Progenitor cell of endocrine pancreas (in vitro differentiated cells): ENCODE measurements around the gene SYTL3. TPM values are rescaled to one million over a fixed set of nuclear protein-coding genes. Genes with fewer than 3 reads are reported as not detected.
"Not testable (repeated sequence)": the region's sequence is repeated elsewhere in the genome, so short reads cannot be mapped to it uniquely, and the experiment has no call there.

ENCODE experiments used
- DNase-seq: peaks from one replicate; pipeline ENCODE4 v3.0.0; 2021; ENCODE audit warnings: low spot score; ENCODE audit not compliant: unreplicated experiment
- H3K27ac Mint-ChIP-seq: 2 replicates; pipeline ENCODE4 v1.8.0; 2021; ENCODE audit warnings: mild to moderate bottlenecking, moderate library complexity, mixed read lengths
- H3K27me3 Mint-ChIP-seq: 2 replicates; pipeline ENCODE4 v1.8.0; 2021; ENCODE audit warnings: mixed read lengths
- H3K36me3 Mint-ChIP-seq: 2 replicates; pipeline ENCODE4 v1.8.0; 2022; ENCODE audit warnings: mixed read lengths; ENCODE audit not compliant: insufficient read depth
- H3K4me1 Mint-ChIP-seq: 2 replicates; pipeline ENCODE4 v1.8.0; 2021; ENCODE audit warnings: low read depth, mixed read lengths
- H3K4me3 Mint-ChIP-seq: 2 replicates; pipeline ENCODE4 v1.8.0; 2021; ENCODE audit warnings: low read depth, mild to moderate bottlenecking, moderate library complexity, mixed read lengths
- H3K9me3 Mint-ChIP-seq: 2 replicates; pipeline ENCODE4 v1.8.0; 2021; ENCODE audit warnings: low read depth, mixed read lengths
- total RNA-seq: library from RNA; stranded (reverse); gene quantifications from 2 replicates; pipeline ENCODE4 v1.2.1, GENCODE V29; 2021
- TF ChIP-seq, protein P1 (sequence below): fragments of 200-600 bp; sonication (generic); IDR thresholded peaks from one replicate; pipeline ENCODE4 v1.5.0; 2021; ENCODE audit warnings: antibody characterized with exemption, mild to moderate bottlenecking; ENCODE audit not compliant: unreplicated experiment

The SYTL3 gene
- total RNA-seq, 1 donor from 2014 or later = 2.1 TPM

DNA sequence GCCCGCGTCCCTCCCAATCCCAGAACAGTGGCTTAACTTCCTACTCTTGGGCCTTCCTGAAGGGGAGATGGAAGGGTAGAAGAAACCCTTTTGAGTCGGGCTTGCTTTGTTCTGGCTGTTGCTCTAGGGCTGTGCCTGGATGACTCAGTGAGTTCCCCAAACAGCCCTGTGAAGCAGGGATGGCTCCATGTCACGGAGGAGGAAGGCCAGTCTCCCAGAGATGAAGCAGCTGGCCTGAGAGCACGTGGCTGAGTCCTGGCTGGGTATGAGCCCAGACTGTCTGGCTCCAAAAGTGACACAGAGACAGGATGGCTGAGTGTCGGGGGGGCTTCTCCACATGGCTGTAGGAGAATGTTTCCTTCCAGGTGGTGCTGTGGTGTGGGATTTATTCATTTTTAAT is 4.6 kb downstream of the SYTL3 start:
- peaks cover 7% of the 10 kb centered on the region for H3K27me3 Mint-ChIP-seq

DNA sequence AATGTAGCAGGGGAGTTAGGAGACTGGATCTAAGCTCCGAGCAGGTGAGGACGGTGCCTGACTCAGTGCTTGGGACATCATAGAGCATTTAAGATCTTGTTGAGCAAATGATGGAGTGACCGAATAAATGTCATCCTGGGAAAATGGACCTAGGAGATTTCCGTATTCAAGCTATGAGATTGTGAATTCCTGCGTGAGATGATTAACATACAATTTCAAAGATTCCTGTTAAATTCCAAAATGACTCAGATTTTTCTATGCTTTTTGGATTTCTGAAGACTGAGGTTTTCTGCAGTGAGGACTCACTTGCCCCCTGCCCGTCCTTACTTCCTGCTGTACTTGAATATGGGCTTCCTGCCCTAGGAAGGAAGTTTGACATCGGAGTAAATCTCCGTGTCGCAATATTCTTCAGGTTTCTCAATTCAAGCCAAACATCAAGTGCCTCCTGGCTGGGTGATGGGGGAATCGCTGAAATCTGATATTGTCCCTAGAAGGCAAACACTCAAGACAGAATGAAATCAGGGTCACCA is 5.2 kb downstream of the SYTL3 start:
- TF ChIP-seq, protein P1, sequence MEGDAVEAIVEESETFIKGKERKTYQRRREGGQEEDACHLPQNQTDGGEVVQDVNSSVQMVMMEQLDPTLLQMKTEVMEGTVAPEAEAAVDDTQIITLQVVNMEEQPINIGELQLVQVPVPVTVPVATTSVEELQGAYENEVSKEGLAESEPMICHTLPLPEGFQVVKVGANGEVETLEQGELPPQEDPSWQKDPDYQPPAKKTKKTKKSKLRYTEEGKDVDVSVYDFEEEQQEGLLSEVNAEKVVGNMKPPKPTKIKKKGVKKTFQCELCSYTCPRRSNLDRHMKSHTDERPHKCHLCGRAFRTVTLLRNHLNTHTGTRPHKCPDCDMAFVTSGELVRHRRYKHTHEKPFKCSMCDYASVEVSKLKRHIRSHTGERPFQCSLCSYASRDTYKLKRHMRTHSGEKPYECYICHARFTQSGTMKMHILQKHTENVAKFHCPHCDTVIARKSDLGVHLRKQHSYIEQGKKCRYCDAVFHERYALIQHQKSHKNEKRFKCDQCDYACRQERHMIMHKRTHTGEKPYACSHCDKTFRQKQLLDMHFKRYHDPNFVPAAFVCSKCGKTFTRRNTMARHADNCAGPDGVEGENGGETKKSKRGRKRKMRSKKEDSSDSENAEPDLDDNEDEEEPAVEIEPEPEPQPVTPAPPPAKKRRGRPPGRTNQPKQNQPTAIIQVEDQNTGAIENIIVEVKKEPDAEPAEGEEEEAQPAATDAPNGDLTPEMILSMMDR = no peak
- Mint-ChIP-seq H3K4me3 (no peak overlapping the region), H3K27ac (no peak overlapping the region)

More for the DNA sequence above, 4.6 kb downstream of the SYTL3 start:
- no peak for DNase-seq
- Mint-ChIP-seq H3K4me1 (peaks cover 3% of the 10 kb centered on the region), H3K27ac (peak overlapping the region; percentile 11), H3K4me3 (no peak overlapping the region), H3K36me3 (no peaks in the 10 kb centered on the region), H3K9me3 (no peaks in the 10 kb centered on the region)
- TF ChIP-seq, protein P1 = no peak

DNA sequence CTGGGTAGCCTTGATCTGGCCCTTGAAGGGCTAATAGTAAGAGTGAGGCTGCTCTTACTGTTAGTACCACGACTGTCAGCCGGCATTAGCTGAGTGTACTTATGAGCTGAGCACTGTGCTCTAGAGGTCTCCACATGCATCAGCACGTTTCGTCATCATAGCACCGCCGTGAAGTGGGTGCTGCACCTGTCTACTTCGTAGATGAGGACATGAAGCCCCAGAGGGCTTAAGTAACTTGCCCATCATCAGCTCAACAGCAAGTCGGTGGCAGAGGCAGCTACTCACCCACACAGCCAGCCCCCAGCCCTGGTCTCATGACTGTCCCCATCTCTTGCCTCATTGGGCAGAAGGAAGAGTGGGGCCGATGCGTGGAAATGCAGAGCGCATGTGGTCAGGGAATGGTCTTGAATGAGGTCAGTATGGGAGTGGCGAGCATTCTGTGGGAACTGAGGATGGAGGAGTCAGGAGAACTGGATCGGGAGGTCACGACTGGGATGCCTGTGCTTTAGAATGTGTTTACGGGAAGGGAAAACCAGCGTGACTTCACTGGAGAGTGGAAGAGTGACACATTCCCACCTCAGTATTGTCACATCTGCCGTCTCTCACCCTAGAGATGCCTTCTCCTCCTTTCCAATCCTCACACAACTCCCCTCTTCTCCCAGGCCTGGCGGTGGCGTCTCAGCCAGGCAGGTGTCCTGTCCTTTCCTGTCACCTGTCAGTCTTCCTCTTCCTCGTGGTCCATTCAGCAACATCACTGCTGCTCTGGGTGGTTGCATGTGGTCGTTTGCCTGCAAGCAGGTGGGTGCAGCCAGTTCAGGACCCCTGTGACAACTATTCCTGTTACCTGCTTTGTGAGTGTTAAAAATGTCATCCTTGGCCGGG is 6.0 kb downstream of the SYTL3 start:
- TF ChIP-seq, protein P1 = no peak
- Mint-ChIP-seq H3K4me3 (no peak overlapping the region), H3K27ac (no peak overlapping the region), H3K4me1 (peaks cover 3% of the 10 kb centered on the region), H3K27me3 (peaks cover 7% of the 10 kb centered on the region), H3K36me3 (no peaks in the 10 kb centered on the region), H3K9me3 (no peaks in the 10 kb centered on the region)
- DNase-seq = no peak

More for the DNA sequence above, 5.2 kb downstream of the SYTL3 start:
- Mint-ChIP-seq H3K36me3 (no peaks in the 10 kb centered on the region), H3K4me1 (peaks cover 3% of the 10 kb centered on the region), H3K9me3 (no peaks in the 10 kb centered on the region), H3K27me3 (peaks cover 7% of the 10 kb centered on the region)
- DNase-seq = no peak

DNA sequence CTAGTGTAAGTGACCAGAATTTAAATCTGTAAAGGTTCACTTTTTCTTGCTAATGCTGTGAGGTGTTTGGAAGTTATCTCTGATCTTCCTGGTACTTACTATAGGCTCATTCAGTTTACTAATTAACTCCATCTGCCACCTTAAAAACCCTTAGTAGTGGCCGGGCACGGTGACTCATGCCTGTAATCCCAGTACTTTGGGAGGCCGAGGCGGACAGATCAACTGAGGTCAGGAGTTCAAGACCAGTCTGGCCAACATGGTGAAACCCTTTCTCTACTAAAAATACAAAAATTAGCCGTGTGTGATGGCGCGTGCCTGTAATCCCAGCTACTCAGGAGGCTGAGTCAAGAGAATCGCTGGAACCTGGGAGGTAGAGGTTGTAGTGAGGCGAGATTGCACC is 7.1 kb downstream of the SYTL3 start:
- not testable (repeated sequence) for H3K4me1 Mint-ChIP-seq

DNA sequence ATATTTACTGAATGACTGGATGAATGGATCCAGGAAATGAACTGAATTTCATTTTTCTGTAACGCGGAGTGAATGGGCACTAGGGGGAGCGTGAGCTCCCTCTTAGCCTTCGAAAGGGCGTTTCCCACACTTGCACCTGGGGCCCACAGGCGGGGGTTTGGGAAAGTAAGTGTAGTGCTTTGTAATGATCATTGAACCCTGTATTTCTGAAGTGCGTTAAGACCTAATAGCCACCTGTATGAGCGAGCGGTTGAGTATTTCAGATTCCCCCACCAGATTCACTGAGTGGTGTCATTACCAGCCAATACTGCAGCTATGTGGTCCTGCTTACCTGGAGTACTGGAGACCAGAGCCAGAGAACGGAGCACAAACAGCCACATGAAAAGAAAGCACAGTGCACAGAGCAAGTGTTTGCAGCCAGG is 10.5 kb downstream of the SYTL3 start:
- H3K4me1 Mint-ChIP-seq = peaks cover 11% of the 10 kb centered on the region
- DNase-seq = no peak
- H3K27me3 Mint-ChIP-seq = peaks cover 29% of the 10 kb centered on the region
- TF ChIP-seq, protein P1 = peak; percentile 62
- H3K4me3 Mint-ChIP-seq = no peak overlapping the region
- H3K36me3 Mint-ChIP-seq = no peaks in the 10 kb centered on the region
- H3K27ac Mint-ChIP-seq = no peak overlapping the region
- H3K9me3 Mint-ChIP-seq = no peaks in the 10 kb centered on the region

More for the DNA sequence above, 7.1 kb downstream of the SYTL3 start:
- H3K36me3 Mint-ChIP-seq, H3K9me3 Mint-ChIP-seq, H3K27ac Mint-ChIP-seq, DNase-seq, H3K4me3 Mint-ChIP-seq, H3K27me3 Mint-ChIP-seq: not testable (repeated sequence)
